Amygdala (tissue), 56 donors: ENCODE measurements around the gene PRDM2.

Experiments
- DNase-seq, 56 donors: peaks; one replicate each; lab custom pipeline; 2025; lab: John Stamatoyannopoulos, UW

The PRDM2 gene

GRCh38 chr1:13830616-13831280, 130.8 kb downstream of the PRDM2 start:
- DNase-seq: no peak

GRCh38 chr1:13832100-13832499, 132.1 kb downstream of the PRDM2 start:
- DNase-seq: no peak

- no peak for DNase-seq
These were observed 132.5 kb downstream of the PRDM2 start for GRCh38 chr1:13832536-13832935.

GRCh38 chr1:13836136-13836535, 136.1 kb downstream of the PRDM2 start:
- DNase-seq: no peak

GRCh38 chr1:13836631-13837030, 136.6 kb downstream of the PRDM2 start:
- no peak for DNase-seq

GRCh38 chr1:13838236-13838635, 138.2 kb downstream of the PRDM2 start:
- no peak for DNase-seq

- DNase-seq: no peak
These were observed 142.5 kb downstream of the PRDM2 start for GRCh38 chr1:13842497-13842896.

GRCh38 chr1:13851726-13852125, 151.7 kb downstream of the PRDM2 start:
- no peak for DNase-seq

DNA sequence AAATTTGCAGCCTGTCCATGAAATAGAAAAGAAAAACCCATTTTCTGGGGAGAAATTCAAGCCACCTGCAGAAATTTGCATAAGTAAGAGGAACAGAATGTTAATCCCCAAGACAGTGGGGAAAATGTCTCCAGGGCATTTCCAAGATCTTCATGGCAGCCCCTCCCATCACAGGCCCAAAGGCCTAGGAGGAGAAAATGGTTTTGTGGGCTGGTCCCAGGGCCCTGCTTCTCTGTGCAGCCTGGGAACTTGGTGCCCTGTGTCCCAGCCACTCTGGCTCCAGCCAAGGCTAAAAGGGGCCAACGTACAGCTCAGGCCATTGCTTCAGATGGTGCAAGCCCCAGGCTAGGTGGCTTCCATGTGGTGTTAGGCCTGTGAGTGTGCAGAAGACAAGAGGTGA, 155.6 kb downstream of the PRDM2 start:
- DNase-seq: no peak

- no peak for DNase-seq
These were observed 160.0 kb downstream of the PRDM2 start for GRCh38 chr1:13860031-13860430.

GRCh38 chr1:13864760-13865159, 164.8 kb downstream of the PRDM2 start:
- DNase-seq: no peak

DNA sequence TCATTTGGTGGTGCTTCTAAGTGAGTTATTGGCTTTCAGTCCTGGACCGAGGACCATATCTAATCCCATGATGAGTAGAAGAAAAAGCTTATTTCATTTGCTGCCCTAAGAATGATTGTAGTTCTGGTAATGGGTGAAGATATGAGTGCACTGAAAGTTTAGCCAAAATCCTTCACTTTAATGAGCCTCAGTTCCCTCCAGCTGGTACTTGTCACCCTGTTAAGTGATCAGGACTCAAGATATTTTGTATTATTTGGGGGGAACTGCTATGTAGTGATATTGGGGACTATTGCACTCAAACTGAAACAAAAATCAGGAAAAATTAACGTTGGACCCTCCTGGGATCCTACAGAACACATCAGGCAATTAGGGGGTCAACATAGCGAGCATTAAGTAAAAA, 165.9 kb downstream of the PRDM2 start:
- DNase-seq: no peak

- DNase-seq: no peak
These were observed 167.6 kb downstream of the PRDM2 start for GRCh38 chr1:13867603-13868002.

DNA sequence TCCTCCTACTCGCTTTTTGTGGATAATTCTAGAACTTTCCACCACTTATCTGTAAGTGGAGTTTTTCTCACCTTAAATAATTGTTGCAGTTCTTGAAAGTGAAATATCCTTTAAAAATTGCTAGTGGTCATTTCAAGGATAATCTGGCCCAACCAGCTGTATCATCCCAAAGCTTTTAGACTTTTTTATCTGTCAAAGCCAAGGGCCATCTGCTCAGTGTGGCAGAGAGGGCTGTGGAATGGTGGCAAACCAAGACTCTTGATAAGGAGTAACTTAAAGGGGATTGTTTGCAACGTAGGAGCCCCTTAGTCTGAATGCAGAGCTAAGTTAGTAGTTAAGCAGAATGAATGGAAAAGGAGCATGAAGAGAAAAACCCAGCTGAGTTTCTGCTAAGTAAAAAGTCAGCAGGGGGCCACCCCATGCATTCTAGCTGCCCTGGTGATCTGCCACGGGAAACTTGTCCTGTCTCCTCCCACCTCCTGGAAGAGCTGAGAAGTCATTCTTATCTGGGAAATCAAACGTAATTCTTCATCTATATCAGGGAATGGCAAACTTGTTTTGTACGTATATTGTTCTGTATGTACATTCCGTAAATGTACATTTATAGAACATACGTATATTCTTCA, 169.3 kb downstream of the PRDM2 start:
- no peak for DNase-seq

- DNase-seq: no peak
These were observed 171.4 kb downstream of the PRDM2 start for GRCh38 chr1:13871413-13871812.

GRCh38 chr1:13871886-13872285, 171.9 kb downstream of the PRDM2 start:
- no peak for DNase-seq

DNA sequence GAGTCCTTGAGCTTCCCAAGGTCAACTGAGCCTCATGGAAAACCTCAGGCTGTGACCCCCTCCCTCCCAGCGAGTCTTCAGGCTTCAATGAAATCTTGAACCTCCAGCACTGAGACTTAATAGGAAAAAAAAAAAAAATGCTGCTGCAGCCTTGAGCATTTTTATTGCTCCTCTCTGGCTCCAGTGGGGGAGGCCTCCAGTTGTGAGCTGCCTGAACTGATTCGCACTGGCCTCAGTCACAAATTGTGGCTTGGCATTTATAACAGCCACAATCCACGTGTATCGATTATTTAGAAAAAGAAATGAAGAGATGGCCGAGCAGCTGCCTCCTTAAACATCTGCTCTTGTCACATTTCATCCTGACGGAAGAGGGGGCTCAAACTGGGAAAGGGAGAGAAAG, 173.0 kb downstream of the PRDM2 start:
- no peak for DNase-seq
